UCSD-AML1 (cell line): ENCODE results near the gene DCAF4.

Experiments used
- DNase-seq: peaks from one replicate; lab custom pipeline; 2025; ENCODE audit not compliant: unreplicated experiment; lab: John Stamatoyannopoulos, UW

Gene DCAF4

GRCh38 chr14:72926292-72927028, at the start of gene DCAF4:
Gene DCAF4 (plus strand): TSS chr14:72926464. CDS start chr14:72937979, 11,515 bp downstream.
- DNase-seq: peak; percentile 92

GRCh38 chr14:72876710-72877063, 49.6 kb upstream of the DCAF4 start:
- DNase-seq: no peak

- DNase-seq: no peak
Observed at GRCh38 chr14:72878746-72879145, 47.5 kb upstream of the DCAF4 start.

- no peak for DNase-seq
Observed at GRCh38 chr14:72879431-72879830, 46.8 kb upstream of the DCAF4 start.

- no peak for DNase-seq
Observed at GRCh38 chr14:72880164-72880563, 46.1 kb upstream of the DCAF4 start.

- no peak for DNase-seq
Observed at GRCh38 chr14:72880820-72881219, 45.4 kb upstream of the DCAF4 start.

GRCh38 chr14:72881543-72881942, 44.7 kb upstream of the DCAF4 start:
- no peak for DNase-seq

GRCh38 chr14:72882047-72882446, 44.2 kb upstream of the DCAF4 start:
- DNase-seq: no peak

- no peak for DNase-seq
Observed at GRCh38 chr14:72882463-72882862, 43.8 kb upstream of the DCAF4 start.

GRCh38 chr14:72883109-72883508, 43.2 kb upstream of the DCAF4 start:
- no peak for DNase-seq

- peak; percentile 23 for DNase-seq
Observed at GRCh38 chr14:72883961-72884360, 42.3 kb upstream of the DCAF4 start.

- DNase-seq: no peak
Observed at GRCh38 chr14:72884386-72884785, 41.9 kb upstream of the DCAF4 start.

GRCh38 chr14:72887514-72887913, 38.8 kb upstream of the DCAF4 start:
- DNase-seq: no peak

- no peak for DNase-seq
Observed at GRCh38 chr14:72888192-72888591, 38.1 kb upstream of the DCAF4 start.

GRCh38 chr14:72888636-72889201, 37.5 kb upstream of the DCAF4 start:
- DNase-seq: no peak

GRCh38 chr14:72889366-72889765, 36.9 kb upstream of the DCAF4 start:
- no peak for DNase-seq

- no peak for DNase-seq
Observed at GRCh38 chr14:72891666-72892102, 34.6 kb upstream of the DCAF4 start.

GRCh38 chr14:72892103-72892878, 34.0 kb upstream of the DCAF4 start:
- no peak for DNase-seq

GRCh38 chr14:72892879-72893635, 33.2 kb upstream of the DCAF4 start:
- no peak for DNase-seq

- DNase-seq: peak; percentile 93
Observed at GRCh38 chr14:72893636-72894322, 32.5 kb upstream of the DCAF4 start, which contains the start of gene DPF3. Gene DPF3 (minus strand): TSS chr14:72894101. CDS start chr14:72894088, 13 bp downstream.

GRCh38 chr14:72894323-72894622, 32.0 kb upstream of the DCAF4 start:
- DNase-seq: no peak
